Measurements from ENCODE around the gene CFB. TPM values are rescaled to one million over a fixed set of nuclear protein-coding genes. Genes with fewer than 3 reads are reported as not detected.

The CFB gene
- total RNA-seq, 4 donors from 2014 or later: 16.7 to 1,024 (median 264) TPM

DNA sequence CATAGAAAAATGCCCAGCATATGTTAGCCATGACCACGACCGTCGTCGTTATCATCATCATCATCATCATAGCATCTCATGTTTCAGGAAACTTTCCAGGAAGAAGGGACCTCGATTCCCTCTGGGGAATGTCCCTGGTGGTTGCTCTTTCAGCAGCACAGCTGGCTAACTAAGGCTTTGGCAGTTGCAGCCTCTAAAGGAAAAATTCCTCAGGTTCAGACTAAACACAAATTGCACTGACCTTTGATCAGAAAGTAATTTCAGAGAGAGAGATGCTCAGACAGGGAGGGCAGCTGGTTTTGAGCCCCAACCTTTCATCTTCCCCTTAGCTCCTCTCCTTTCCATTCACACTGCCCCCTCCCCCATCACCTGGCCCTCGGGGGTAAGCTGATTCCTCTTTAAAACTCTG, 5.6 kb upstream of the CFB start:
- no peak for DNase-seq (ENCODE audit: low spot score)
- no peak for ATAC-seq (ENCODE audit: low FRiP score)
- TF ChIP-seq, protein P1, sequence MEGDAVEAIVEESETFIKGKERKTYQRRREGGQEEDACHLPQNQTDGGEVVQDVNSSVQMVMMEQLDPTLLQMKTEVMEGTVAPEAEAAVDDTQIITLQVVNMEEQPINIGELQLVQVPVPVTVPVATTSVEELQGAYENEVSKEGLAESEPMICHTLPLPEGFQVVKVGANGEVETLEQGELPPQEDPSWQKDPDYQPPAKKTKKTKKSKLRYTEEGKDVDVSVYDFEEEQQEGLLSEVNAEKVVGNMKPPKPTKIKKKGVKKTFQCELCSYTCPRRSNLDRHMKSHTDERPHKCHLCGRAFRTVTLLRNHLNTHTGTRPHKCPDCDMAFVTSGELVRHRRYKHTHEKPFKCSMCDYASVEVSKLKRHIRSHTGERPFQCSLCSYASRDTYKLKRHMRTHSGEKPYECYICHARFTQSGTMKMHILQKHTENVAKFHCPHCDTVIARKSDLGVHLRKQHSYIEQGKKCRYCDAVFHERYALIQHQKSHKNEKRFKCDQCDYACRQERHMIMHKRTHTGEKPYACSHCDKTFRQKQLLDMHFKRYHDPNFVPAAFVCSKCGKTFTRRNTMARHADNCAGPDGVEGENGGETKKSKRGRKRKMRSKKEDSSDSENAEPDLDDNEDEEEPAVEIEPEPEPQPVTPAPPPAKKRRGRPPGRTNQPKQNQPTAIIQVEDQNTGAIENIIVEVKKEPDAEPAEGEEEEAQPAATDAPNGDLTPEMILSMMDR (IDR thresholded peaks at IDR 0.05): no peak

DNA sequence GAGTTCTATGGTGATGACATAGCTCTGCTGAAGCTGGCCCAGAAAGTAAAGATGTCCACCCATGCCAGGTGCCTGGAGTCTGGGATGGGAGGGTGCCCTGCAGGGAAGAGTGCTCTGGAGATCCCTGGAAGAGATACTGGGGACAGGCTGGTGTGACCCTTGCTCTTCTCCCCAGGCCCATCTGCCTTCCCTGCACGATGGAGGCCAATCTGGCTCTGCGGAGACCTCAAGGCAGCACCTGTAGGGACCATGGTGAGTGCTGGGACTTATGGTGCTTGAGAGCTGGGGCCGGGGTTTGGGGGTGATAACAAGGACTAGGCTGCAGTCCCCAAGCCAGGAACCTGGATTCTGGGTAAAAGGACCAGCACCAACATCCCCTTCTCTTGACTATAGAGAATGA, 2.2 kb upstream of the CFB start:
- ATAC-seq (ENCODE audit: low FRiP score) (no peak), DNase-seq (ENCODE audit: low spot score) (no peak)
- TF ChIP-seq, protein P1 (IDR thresholded peaks at IDR 0.05): no peak

GRCh38 chr6:31945154-31945506, 765 bp upstream of the CFB start:
- no peak for ATAC-seq (ENCODE audit: low FRiP score)
- TF ChIP-seq, protein P1 (IDR thresholded peaks at IDR 0.05): no peak
- no peak for DNase-seq (ENCODE audit: low spot score)

DNA sequence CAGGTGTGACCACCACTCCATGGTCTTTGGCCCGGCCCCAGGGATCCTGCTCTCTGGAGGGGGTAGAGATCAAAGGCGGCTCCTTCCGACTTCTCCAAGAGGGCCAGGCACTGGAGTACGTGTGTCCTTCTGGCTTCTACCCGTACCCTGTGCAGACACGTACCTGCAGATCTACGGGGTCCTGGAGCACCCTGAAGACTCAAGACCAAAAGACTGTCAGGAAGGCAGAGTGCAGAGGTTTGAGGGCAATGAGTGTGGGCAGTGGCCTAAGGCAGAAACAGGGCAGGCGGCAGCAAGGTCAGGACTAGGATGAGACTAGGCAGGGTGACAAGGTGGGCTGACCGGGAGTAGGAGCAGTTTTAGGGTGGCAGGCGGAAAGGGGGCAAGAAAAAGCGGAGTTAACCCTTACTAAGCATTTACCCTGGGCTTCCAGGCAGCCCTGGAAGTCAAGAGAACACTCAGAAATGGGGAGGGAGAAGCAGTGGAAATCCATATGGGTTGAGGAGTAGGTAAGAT, 533 bp downstream of the CFB start:
- TF ChIP-seq, protein P1 (IDR thresholded peaks at IDR 0.05): no peak
- no peak for DNase-seq (ENCODE audit: low spot score)
- ATAC-seq (ENCODE audit: low FRiP score): peak; percentile 1

DNA sequence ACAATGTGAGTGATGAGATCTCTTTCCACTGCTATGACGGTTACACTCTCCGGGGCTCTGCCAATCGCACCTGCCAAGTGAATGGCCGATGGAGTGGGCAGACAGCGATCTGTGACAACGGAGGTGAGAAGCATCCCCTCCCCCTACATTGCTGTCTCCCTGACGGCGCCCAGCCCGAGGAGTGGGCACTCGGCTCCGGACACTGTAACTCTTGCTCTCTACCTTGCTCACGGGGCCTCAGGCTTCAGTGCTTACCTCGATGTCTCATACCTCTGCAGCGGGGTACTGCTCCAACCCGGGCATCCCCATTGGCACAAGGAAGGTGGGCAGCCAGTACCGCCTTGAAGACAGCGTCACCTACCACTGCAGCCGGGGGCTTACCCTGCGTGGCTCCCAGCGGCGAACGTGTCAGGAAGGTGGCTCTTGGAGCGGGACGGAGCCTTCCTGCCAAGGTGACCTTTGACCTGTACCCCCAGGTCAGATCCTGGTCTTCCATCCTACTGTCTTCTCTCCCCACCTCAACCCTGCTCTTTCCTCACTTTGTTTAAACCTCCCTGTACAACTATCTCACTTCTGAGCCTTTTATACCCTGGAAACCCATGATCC, 1.3 kb downstream of the CFB start:
- no peak for DNase-seq (ENCODE audit: low spot score)
- TF ChIP-seq, protein P1 (IDR thresholded peaks at IDR 0.05): no peak
- ATAC-seq (ENCODE audit: low FRiP score): no peak

DNA sequence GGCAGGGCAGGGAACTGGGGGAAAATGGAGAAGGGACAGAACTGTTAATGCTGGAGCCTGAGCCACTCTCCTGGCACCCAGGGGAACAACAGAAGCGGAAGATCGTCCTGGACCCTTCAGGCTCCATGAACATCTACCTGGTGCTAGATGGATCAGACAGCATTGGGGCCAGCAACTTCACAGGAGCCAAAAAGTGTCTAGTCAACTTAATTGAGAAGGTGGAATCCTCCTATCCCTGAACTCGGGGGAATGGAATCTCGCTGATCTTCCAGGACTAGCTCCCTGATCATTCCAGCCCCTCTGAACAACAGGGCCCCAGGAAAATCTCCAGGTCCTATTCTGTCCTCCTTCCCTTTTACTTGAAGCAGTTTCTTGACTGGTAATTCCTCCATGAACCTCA, 2.0 kb downstream of the CFB start:
- ATAC-seq (ENCODE audit: low FRiP score): no peak
- TF ChIP-seq, protein P1 (IDR thresholded peaks at IDR 0.05): no peak
- no peak for DNase-seq (ENCODE audit: low spot score)

DNA sequence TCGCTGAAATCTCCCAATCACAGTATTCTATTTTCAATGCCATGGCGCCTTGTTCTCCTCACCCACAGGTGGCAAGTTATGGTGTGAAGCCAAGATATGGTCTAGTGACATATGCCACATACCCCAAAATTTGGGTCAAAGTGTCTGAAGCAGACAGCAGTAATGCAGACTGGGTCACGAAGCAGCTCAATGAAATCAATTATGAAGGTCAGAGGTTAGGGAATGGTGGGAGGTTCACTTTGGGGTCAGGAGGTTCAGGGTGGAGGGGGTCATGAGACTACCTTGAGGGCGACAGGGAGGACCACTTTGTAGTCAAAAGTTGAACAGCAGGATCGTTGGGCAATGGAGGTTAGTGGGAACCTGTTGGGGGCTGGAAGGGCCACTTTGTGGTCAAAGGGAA, 2.4 kb downstream of the CFB start:
- no peak for ATAC-seq (ENCODE audit: low FRiP score)
- TF ChIP-seq, protein P1 (IDR thresholded peaks at IDR 0.05): no peak
- DNase-seq (ENCODE audit: low spot score): no peak
